PC-3 (cell line): Measurements from ENCODE around the gene STH. TPM values are rescaled to one million over a fixed set of nuclear protein-coding genes. Genes with fewer than 3 reads are reported as not detected.
"Not testable (repeated sequence)": the region's sequence is repeated elsewhere in the genome, so short reads cannot be mapped to it uniquely, and the experiment has no call there.

Experiments
- ATAC-seq: fragments of 200-7000 bp; cut with Tn5 transposase; 2 replicates; pipeline ENCODE4 v1.9.1; 2020; ENCODE audit warnings: mild to moderate bottlenecking, moderate library complexity
- BruUV-seq: library from RNA; stranded (reverse); fragments of 400-500 nt; replicated peaks from 2 replicates; lab custom pipeline; 2021; lab: Mats Ljungman, UMichigan
- CTCF ChIA-PET: fragments of 300-600 bp; sonication (Branson Sonifier 250); formaldehyde crosslinking; loops from one replicate; lab custom pipeline; 2022; ENCODE audit warnings: antibody characterized with exemption; lab: Charles Lee
- POLR2A ChIA-PET: fragments of 300-600 bp; sonication (Branson Sonifier 250); formaldehyde crosslinking; loops from one replicate; lab custom pipeline; 2022; ENCODE audit warnings: antibody characterized with exemption; ENCODE audit not compliant: unreplicated experiment; lab: Charles Lee
- DNase-seq: peaks from one replicate; pipeline ENCODE4 v3.0.0-alpha.2; 2015
- H2AFZ ChIP-seq: fragments of 300-600 bp; sonication (generic); 2 replicates; pipeline ENCODE4 v1.6.0; 2016; ENCODE audit warnings: antibody characterized with exemption, low read length
- H3F3A ChIP-seq: fragments of 300-600 bp; sonication (generic); one replicate; pipeline ENCODE4 v1.6.0; 2017; ENCODE audit warnings: antibody characterized with exemption, low read length, control low read depth, mild to moderate bottlenecking; ENCODE audit not compliant: unreplicated experiment
- H3K27ac ChIP-seq: fragments of 300-600 bp; sonication (generic); 2 replicates; pipeline ENCODE4 v1.5.1; 2016; ENCODE audit warnings: mild to moderate bottlenecking, low read length
- H3K27me3 ChIP-seq: fragments of 300-600 bp; sonication (generic); 2 replicates; pipeline ENCODE4 v1.6.1; 2016; ENCODE audit warnings: low read length, mixed read lengths
- H3K36me3 ChIP-seq: fragments of 300-600 bp; sonication (generic); 2 replicates; pipeline ENCODE4 v1.6.1; 2016; ENCODE audit warnings: low read depth, mixed run types, low read length, mixed read lengths
- H3K4me1 ChIP-seq: fragments of 300-600 bp; sonication (generic); 2 replicates; pipeline ENCODE4 v1.5.1; 2016; ENCODE audit warnings: low read length; ENCODE audit not compliant: insufficient read depth
- H3K4me2 ChIP-seq: fragments of 300-600 bp; sonication (generic); 2 replicates; pipeline ENCODE4 v1.6.0; 2016; ENCODE audit warnings: low read length
- H3K4me3 ChIP-seq: fragments of 300-600 bp; sonication (generic); 2 replicates; pipeline ENCODE4 v1.5.1; 2016; ENCODE audit warnings: mild to moderate bottlenecking, low read length, mixed read lengths
- H3K79me2 ChIP-seq: fragments of 300-600 bp; sonication (generic); 2 replicates; pipeline ENCODE4 v1.6.1; 2017; ENCODE audit warnings: low read length, mixed read lengths
- H3K9ac ChIP-seq: fragments of 300-600 bp; sonication (generic); 2 replicates; pipeline ENCODE4 v1.6.0; 2016; ENCODE audit warnings: mild to moderate bottlenecking, low read length
- H3K9me2 ChIP-seq: fragments of 300-600 bp; sonication (generic); replicated peaks from 2 replicates; pipeline ENCODE4 v1.6.1; 2016; ENCODE audit warnings: mixed run types, low read length, mixed read lengths
- H3K9me3 ChIP-seq: fragments of 300-600 bp; sonication (generic); 2 replicates; pipeline ENCODE4 v1.6.1; 2016; ENCODE audit warnings: low read length, mixed read lengths
- H4K20me1 ChIP-seq: fragments of 300-600 bp; sonication (generic); 2 replicates; pipeline ENCODE4 v1.6.1; 2016; ENCODE audit warnings: low read length, mixed read lengths
- EZH2 ChIP-seq: fragments of 300-600 bp; sonication (generic); IDR thresholded peaks from one replicate; pipeline ENCODE4 v1.6.1; 2017; ENCODE audit warnings: antibody characterized with exemption, mild to moderate bottlenecking, low read length; ENCODE audit not compliant: unreplicated experiment
- EZH2phosphoT487 ChIP-seq: fragments of 300-600 bp; sonication (generic); IDR thresholded peaks from 2 replicates; pipeline ENCODE4 v1.6.1; 2018; ENCODE audit warnings: mild to moderate bottlenecking, antibody characterized with exemption, low read length, borderline replicate concordance
- intact Hi-C: fragments of 100-400 bp; cut with micrococcal nuclease; formaldehyde crosslinking; loops from 2 replicates; pipeline ENCODE4 v1.9.0; 2023
- total RNA-seq: library from RNA; depleted of rRNA; stranded (reverse); fragments of >200 nt; gene quantifications from 2 replicates; pipeline ENCODE4 v1.2.3, GENCODE V29; 2014
- TF ChIP-seq, protein P1 (sequence below): fragments of 300-600 bp; sonication (generic); conservative IDR thresholded peaks from 2 replicates; pipeline ENCODE4 v1.5.1; 2017; ENCODE audit warnings: antibody characterized with exemption, low read depth, mild to moderate bottlenecking, low read length

Gene STH
- total RNA-seq, 1 experiment from 2014 or later: not detected

DNA sequence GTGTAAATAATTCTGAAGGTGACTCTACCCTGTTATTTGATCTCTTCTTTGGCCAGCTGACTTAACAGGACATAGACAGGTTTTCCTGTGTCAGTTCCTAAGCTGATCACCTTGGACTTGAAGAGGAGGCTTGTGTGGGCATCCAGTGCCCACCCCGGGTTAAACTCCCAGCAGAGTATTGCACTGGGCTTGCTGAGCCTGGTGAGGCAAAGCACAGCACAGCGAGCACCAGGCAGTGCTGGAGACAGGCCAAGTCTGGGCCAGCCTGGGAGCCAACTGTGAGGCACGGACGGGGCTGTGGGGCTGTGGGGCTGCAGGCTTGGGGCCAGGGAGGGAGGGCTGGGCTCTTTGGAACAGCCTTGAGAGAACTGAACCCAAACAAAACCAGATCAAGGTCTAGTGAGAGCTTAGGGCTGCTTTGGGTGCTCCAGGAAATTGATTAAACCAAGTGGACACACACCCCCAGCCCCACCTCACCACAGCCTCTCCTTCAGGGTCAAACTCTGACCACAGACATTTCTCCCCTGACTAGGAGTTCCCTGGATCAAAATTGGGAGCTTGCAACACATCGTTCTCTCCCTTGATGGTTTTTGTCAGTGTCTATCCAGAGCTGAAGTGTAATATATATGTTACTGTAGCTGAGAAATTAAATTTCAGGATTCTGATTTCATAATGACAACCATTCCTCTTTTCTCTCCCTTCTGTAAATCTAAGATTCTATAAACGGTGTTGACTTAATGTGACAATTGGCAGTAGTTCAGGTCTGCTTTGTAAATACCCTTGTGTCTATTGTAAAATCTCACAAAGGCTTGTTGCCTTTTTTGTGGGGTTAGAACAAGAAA, 5.1 kb downstream of the STH start:
- Histone ChIP-seq H2AFZ (0 out of 2 replicates have a peak overlapping the region, but pooled peaks have one; percentile 14), H3F3A (no peaks in the 10 kb centered on the region), H3K4me2 (peak overlapping the region; percentile 29), H3K27ac (no peak overlapping the region), H3K27me3 (no peaks in the 10 kb centered on the region), H3K79me2 (no peaks in the 10 kb centered on the region), H4K20me1 (no peaks in the 10 kb centered on the region), H3K9me2 (no peaks in the 10 kb centered on the region), H3K36me3 (no peaks in the 10 kb centered on the region), H3K4me3 (no peak overlapping the region), H3K9me3 (no peaks in the 10 kb centered on the region), H3K9ac (no peak overlapping the region), H3K4me1 (peaks cover 12% of the 10 kb centered on the region)
- peak; percentile 45 for DNase-seq
- no peak for TF ChIP-seq EZH2phosphoT487
- no peak for TF ChIP-seq EZH2
- TF ChIP-seq, protein P1, sequence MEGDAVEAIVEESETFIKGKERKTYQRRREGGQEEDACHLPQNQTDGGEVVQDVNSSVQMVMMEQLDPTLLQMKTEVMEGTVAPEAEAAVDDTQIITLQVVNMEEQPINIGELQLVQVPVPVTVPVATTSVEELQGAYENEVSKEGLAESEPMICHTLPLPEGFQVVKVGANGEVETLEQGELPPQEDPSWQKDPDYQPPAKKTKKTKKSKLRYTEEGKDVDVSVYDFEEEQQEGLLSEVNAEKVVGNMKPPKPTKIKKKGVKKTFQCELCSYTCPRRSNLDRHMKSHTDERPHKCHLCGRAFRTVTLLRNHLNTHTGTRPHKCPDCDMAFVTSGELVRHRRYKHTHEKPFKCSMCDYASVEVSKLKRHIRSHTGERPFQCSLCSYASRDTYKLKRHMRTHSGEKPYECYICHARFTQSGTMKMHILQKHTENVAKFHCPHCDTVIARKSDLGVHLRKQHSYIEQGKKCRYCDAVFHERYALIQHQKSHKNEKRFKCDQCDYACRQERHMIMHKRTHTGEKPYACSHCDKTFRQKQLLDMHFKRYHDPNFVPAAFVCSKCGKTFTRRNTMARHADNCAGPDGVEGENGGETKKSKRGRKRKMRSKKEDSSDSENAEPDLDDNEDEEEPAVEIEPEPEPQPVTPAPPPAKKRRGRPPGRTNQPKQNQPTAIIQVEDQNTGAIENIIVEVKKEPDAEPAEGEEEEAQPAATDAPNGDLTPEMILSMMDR: no peak
- peak; percentile 59 for ATAC-seq
- ChIA-PET CTCF (interaction anchor here (0.6 to 2.4 kb wide), 9 partner anchors 40 to 342 kb away, joined by 3 to 12 read pairs (median 5); partner anchors contain the start of gene KANSL1), POLR2A (no interaction called here)
- BruUV-seq: no TSS peak
- intact Hi-C loops: loop anchor here (5.0 kb wide), 1 partner anchor 193 kb away; no protein-coding TSS in a partner anchor

DNA sequence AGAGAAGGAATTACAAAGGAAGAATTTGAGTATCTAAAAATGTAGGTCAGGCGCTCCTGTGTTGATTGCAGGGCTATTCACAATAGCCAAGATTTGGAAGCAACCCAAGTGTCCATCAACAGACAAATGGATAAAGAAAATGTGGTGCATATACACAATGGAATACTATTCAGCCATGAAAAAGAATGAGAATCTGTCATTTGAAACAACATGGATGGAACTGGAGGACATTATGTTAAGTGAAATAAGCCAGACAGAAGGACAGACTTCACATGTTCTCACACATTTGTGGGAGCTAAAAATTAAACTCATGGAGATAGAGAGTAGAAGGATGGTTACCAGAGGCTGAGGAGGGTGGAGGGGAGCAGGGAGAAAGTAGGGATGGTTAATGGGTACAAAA, 7.0 kb downstream of the STH start:
- intact Hi-C loops, H2AFZ ChIP-seq, DNase-seq, CTCF ChIA-PET, H3K4me3 ChIP-seq, H3K79me2 ChIP-seq, ATAC-seq, H3K9ac ChIP-seq, H3K27ac ChIP-seq, H3K27me3 ChIP-seq, H4K20me1 ChIP-seq, H3K4me2 ChIP-seq, BruUV-seq, H3K36me3 ChIP-seq, H3K9me2 ChIP-seq, H3F3A ChIP-seq, POLR2A ChIA-PET, H3K9me3 ChIP-seq: not testable (repeated sequence)
- H3K4me1 ChIP-seq: peaks cover 12% of the 10 kb centered on the region

DNA sequence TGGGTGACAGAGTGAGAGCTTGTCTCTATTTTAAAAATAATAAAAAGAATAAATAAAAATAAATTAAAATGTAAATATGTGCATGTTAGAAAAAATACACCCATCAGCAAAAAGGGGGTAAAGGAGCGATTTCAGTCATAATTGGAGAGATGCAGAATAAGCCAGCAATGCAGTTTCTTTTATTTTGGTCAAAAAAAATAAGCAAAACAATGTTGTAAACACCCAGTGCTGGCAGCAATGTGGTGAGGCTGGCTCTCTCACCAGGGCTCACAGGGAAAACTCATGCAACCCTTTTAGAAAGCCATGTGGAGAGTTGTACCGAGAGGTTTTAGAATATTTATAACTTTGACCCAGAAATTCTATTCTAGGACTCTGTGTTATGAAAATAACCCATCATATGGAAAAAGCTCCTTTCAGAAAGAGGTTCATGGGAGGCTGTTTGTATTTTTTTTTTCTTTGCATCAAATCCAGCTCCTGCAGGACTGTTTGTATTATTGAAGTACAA, 8.5 kb downstream of the STH start:
- H3K4me3 ChIP-seq: no peak overlapping the region
- BruUV-seq: no TSS peak
- ATAC-seq: no peak

More for the DNA sequence above, 8.5 kb downstream of the STH start:
- H4K20me1 ChIP-seq: no peaks in the 10 kb centered on the region
- no peaks in the 10 kb centered on the region for H3K9me2 ChIP-seq
- no peak overlapping the region for H3K27ac ChIP-seq
- no peak for DNase-seq
- CTCF ChIA-PET: no interaction called here
- H3K36me3 ChIP-seq: no peaks in the 10 kb centered on the region
- intact Hi-C loops: no loop called here
- H3K4me1 ChIP-seq: peaks cover 12% of the 10 kb centered on the region
- H3K9ac ChIP-seq: no peak overlapping the region
- H3K79me2 ChIP-seq: no peaks in the 10 kb centered on the region
- no peaks in the 10 kb centered on the region for H3K9me3 ChIP-seq
- H3K4me2 ChIP-seq: no peak overlapping the region
- TF ChIP-seq EZH2: no peak
- TF ChIP-seq EZH2phosphoT487: no peak
- TF ChIP-seq, protein P1: no peak
- no peak overlapping the region for H2AFZ ChIP-seq
- H3K27me3 ChIP-seq: no peaks in the 10 kb centered on the region
- H3F3A ChIP-seq: no peaks in the 10 kb centered on the region
- POLR2A ChIA-PET: interaction anchor here (0.6 kb wide), 1 partner anchor 35 kb away, joined by 10 read pairs; no protein-coding TSS in a partner anchor
